Lower leg skin (tissue), 3 donors: ENCODE measurements around the gene CDC42SE2.

Source experiments
- POLR2A ChIP-seq, 2 donors: fragments of 450-650 bp; IDR thresholded peaks; one replicate each; pipeline ENCODE4 v1.6.1; 2016 to 2017; ENCODE audit warnings: antibody characterized with exemption in 2 of 2, mild to moderate bottlenecking in 1 of 2, moderate library complexity in 1 of 2
- TF ChIP-seq, protein P1 (sequence below), 3 donors: fragments of 450-650 bp; IDR thresholded peaks; one replicate each; pipeline ENCODE4 v1.5.1; 2016; ENCODE audit warnings: antibody characterized with exemption in 3 of 3, mild to moderate bottlenecking in 3 of 3, moderate library complexity in 2 of 3

DNA sequence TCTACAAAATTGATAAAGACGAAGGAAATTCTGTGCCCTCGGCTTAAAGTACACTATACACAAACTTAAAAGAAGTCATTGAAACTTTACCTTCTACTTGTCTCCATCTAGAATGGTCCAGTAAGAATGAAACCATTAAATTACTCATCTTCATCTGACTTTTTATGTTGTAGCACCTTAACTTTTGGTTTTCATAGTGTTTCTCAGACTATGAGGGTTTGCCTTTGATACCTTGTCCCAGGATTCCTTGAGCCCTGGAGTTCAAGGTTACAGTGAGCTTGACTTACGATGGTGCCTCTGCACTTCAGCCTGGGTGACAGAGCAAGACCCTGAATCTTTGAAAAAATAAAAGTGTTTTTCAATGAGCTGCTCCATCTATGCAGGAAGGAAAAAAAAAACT is 132.2 kb downstream of the CDC42SE2 start:
- TF ChIP-seq, protein P1, sequence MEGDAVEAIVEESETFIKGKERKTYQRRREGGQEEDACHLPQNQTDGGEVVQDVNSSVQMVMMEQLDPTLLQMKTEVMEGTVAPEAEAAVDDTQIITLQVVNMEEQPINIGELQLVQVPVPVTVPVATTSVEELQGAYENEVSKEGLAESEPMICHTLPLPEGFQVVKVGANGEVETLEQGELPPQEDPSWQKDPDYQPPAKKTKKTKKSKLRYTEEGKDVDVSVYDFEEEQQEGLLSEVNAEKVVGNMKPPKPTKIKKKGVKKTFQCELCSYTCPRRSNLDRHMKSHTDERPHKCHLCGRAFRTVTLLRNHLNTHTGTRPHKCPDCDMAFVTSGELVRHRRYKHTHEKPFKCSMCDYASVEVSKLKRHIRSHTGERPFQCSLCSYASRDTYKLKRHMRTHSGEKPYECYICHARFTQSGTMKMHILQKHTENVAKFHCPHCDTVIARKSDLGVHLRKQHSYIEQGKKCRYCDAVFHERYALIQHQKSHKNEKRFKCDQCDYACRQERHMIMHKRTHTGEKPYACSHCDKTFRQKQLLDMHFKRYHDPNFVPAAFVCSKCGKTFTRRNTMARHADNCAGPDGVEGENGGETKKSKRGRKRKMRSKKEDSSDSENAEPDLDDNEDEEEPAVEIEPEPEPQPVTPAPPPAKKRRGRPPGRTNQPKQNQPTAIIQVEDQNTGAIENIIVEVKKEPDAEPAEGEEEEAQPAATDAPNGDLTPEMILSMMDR (IDR thresholded peaks at IDR 0.05): no peak
- no peak for TF ChIP-seq POLR2A (IDR thresholded peaks at IDR 0.05)
